HG02798 (cell line): ENCODE measurements around the gene XPNPEP1.

Source experiments
- ATAC-seq: cut with Tn5 transposase; IDR thresholded peaks from one replicate; pipeline ENCODE4 v1.9.1; 2021; ENCODE audit warnings: mild to moderate bottlenecking; ENCODE audit not compliant: unreplicated experiment, poor library complexity

The XPNPEP1 gene

DNA sequence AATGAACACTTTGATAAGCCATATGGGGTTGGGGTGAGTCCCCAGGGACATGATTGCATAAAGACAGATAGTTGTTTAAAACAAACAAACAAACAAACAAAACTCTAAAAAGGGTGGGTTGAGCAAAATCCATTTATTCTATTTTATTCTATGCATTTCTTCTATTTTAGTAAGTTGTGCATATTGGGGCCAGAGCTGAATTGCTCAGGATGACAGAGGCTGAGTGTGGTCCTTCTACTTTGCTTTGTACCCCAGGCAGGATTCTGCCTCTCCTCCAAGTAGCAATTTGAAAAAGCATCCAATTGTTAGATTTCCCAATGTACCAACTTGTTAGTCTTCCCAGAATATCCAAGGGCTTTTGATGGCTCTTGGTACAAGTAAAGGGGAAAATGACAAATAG is 29.2 kb upstream of the XPNPEP1 start:
- ATAC-seq, result no peak

DNA sequence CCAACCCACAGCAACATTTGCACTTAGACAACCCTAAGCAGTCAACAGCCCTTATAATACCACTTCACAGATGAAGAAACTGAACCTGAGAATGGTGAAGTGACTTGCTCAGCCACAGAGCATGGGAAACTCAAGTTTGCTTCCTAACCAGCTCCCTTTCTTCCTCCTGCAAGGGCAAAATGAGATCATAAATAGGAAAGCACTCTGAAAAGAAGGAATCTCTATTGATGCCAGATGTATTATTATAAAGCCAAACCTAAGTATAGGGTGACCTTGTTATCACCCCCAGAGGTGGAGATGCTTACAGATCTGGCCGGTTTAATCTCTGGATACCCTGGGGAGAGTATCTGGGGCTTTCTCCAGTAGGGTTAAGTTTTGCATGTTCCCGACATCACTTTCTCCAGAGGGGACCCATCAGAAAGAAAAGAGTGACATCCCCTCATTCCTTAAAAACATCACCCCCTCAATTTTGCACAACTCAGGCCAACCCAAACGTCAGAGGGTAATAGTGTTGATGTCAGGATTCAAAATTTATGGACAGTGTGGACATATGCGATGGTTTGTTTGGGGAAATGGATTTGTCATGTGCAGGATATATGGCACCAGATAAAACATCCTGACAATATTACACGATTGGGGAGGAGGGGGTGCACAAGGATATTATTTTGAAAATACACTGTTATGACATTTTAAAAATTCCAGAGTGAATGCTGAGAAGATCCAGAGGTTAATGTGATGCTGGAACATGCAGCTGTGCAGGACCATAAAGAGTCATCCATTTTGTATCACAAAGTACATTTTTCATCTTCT is 24.0 kb upstream of the XPNPEP1 start:
- no peak for ATAC-seq

DNA sequence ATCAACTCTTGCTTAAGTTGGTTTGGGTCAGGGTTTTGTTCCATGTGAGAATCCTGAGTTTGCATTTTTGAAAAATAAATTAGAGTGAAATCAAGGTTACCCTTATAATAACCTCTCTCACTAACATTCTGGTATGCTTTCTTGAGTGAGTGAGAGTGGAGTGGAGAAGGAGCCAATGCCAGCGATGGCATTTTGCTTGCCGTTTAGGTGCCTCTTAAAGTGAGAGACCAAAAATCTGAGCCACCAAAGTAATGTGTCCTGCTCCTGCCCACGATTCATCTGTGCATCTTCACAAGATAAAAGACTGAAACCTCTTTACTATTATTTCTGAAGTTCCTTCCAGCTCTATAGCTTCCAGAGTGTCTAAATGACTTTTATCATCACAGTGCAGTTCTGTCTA is 23.4 kb upstream of the XPNPEP1 start:
- no peak for ATAC-seq

DNA sequence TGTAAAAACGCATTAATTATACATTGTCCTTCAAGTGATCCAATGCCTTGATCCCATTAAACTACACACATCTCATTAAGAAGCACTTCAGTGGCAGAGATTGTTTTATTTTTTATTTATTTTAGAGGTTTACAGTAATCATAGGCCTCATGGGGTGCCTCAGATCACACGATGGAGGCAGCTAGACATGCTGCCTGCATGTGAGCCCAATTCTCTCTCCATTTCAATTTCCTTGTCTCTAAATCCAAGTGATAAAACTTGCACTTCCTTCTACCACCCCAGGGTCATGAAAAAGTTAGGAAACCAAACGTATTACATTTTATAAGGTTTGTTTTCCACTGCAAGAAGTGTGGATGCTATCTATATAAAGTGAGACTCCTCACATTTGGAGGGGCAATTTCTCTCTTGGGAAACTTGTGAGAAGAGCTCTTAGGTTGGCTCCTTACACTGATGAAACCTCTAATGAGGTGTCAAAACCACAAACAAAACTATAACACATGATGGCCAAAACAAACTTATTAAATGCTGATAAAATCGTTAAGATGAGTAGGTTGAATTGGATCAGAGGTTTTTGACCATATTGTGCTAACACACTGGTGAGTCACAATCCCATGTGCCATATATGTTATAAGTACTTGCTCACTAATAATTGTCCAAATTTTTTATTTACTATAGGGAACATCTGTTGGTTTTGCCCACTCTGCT is 22.3 kb upstream of the XPNPEP1 start:
- ATAC-seq, result no peak

- no peak for ATAC-seq
These were observed 21.3 kb upstream of the XPNPEP1 start for GRCh38 chr10:109944613-109945012.

DNA sequence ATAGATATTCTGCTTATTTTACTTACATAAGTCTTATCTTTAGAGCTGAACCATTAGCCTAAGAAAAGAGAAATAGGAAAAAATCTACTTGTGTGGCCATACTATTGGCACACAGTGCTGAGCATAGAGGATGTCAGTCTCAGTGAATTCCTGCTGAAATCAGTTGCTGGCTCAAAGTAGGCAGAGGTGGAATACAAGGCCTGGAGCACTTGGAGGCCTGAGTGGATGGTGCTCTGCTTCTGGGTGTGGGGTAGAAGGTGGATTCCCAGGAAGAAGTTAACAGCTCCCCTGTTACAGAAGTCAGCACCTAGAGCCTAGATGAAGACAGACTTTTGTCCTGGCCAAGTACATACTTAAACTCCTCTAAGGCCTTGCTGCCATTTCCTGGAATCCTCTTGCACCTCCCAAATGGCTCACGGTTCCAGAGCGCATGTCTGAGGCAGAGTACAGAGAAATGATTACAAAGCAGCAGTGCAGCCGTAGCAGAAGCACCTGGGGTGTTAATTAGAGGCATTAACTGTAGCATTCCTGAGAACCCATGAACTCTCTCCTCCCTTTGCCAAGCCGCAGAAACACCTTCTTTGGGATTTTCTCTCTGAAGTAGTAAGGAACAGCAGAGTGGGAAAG is 18.0 kb upstream of the XPNPEP1 start:
- no peak for ATAC-seq

DNA sequence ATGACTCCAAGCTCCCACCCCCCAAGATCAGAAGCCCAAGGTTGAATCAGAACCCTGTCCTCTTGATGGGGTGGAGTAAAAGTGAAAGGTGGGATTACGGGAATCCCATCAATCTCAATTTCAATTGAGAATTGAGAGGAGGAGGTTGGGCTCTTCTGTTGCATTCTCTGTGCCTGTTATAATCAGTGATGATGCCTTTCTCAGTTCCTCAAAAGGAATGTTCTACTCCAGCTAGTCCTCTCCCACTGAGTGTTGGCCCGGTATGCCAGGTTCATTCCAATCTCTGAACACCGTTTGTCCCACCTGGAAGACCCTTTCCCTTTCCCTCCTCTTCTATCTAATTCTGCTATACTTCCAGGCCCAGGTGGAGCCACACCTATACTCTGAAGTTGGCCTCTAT is 17.2 kb upstream of the XPNPEP1 start:
- ATAC-seq, result no peak

- no peak for ATAC-seq
These were observed 16.8 kb upstream of the XPNPEP1 start for GRCh38 chr10:109940117-109940516.

GRCh38 chr10:109939315-109939961 is 16.1 kb upstream of the XPNPEP1 start:
- ATAC-seq, result no peak

DNA sequence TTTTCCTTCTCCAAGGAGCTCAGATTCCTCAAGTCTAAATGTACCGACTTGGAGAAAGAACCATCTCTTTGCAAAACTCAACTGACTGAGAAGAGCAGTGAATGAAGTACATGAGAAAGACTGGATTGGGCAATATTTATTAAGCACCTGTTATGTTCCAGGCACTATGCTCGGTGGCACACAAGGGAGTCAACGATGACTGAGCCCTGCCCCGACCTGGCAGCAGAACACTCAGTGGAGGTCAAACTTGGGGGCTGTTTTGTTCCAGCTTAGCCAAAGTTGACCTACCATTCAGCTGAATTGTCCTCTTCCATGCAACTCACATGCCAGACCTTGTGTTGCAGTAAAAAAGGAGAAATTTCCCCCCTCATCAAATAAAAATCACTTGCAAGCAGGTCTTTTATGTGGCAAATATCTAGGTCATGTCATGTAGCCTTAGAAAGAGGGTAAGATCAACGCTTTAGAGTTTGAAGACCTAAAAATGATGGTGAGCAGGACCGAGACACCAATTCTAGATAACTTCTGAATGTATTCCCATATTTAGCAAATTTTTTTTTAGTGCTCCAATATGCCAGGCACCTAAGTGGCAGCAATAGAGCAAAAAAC is 14.3 kb upstream of the XPNPEP1 start:
- no peak for ATAC-seq

DNA sequence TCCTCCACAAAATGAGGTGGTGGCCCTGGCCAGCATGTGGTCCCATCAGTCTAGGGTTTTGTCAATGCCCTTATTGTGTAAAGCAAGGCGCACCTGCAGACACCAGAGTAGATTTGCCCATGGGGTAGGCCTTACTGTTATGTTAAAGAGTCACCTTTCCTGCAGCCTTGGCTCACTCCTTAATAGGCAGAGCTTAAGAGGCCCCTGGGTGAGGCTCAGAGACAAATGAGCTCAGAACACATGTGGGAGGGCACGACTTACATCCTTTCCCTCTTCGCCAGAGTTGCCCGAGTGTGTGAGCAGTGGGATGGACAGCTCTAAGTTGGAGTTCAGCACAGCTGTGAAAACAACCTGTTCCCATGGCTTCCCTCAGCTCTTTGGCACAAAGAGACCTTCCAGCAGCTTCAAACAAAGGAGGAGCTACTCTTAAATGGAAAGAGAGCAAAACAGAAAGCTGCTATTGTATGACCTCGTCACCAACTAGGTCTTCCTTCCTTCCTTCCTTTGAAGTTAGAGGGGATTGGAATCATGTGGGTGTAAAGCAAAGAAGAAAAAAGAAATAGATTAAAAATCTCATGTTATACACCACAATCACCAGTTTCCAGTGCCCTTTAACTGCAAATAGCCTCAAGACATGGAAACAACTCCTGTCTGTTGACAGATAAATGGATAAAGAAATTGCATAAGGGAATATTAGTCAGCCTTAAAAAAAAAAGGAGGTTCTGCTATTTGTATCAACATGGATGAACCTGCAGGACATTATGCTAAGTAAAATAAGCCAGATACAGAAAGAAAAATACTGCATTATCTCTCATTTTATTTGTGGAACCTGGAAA is 11.9 kb upstream of the XPNPEP1 start:
- no peak for ATAC-seq

GRCh38 chr10:109933984-109934565 is 10.8 kb upstream of the XPNPEP1 start:
- ATAC-seq, result no peak

GRCh38 chr10:109932968-109933367 is 9.7 kb upstream of the XPNPEP1 start:
- ATAC-seq, result no peak

DNA sequence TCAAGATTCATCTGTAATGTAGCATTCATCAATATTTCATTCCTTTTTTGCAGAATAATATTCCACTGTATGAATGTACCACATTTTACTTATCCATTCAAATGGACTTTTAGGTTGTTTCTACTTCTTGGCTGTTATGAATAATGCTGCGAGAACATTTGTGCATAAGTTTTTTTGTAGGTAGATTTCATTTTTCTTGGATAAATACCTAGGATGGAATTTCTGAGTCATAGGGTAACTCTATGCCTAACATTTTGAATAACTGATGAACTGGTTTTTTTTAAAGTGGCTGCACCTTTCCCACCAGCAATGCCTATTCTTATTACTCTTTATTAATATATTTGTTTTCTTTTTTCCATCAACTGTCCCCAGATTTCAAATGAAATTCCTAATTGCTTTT is 9.1 kb upstream of the XPNPEP1 start:
- ATAC-seq, result no peak

DNA sequence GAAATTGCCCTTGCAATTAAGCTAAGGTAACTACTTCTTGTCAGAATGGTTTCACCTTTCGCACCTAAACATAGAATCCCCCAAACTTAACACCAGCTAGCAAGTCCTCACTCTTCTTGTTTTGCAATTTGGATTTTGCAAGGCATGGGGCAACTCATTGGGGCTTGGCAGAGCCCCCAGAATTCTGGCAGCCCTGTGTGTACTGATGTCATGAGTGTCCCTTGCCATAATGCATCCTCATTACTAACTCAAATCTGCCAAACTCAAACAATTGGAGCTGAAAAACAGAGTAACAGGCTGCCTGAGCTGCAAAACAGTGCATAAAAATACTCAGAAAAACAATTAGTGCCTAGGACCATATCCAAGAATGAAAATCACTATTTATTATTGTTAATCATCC is 7.9 kb upstream of the XPNPEP1 start:
- no peak for ATAC-seq

GRCh38 chr10:109929501-109930219 is 6.3 kb upstream of the XPNPEP1 start:
- ATAC-seq, result no peak

DNA sequence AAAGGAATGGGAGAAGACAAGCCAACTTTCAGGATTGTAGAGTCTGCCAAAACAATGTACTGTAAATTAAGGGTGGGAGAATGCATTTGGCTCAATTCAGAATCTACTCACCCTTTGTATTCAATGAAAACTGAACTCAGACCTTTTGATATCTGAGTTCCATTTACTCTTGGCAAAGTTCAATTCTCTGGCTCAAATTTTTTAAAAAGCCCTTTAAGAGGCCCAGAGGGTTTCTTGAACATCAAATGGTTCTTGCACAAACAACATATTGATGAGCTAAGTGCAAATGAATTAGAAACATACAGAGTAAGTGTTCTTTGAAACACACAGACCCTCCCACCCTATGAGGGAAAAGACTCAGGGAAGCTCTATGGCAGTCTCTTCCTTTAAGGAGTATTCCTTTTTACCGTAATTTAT is 5.2 kb upstream of the XPNPEP1 start:
- no peak for ATAC-seq

GRCh38 chr10:109926825-109927224 is 3.5 kb upstream of the XPNPEP1 start:
- no peak for ATAC-seq
